HCT116 (cell line): ENCODE measurements around the gene CCL11. TPM values are rescaled to one million over a fixed set of nuclear protein-coding genes. Genes with fewer than 3 reads are reported as not detected.

ENCODE experiments used
- ATAC-seq: fragments of 200-7000 bp; cut with Tn5 transposase; 2 replicates; pipeline ENCODE4 v1.9.1; 2020; ENCODE audit warnings: mild to moderate bottlenecking, moderate library complexity
- BruUV-seq: library from RNA; stranded (reverse); fragments of 400-500 nt; replicated peaks from 2 replicates; lab custom pipeline; 2021; lab: Mats Ljungman, UMichigan
- CTCF ChIA-PET: fragments of 300-600 bp; sonication (Branson Sonifier 250); formaldehyde crosslinking; loops from one replicate; lab custom pipeline; 2021; ENCODE audit warnings: antibody characterized with exemption; lab: Charles Lee
- POLR2A ChIA-PET: fragments of 300-600, 350-600 bp; sonication (Branson Sonifier 250); formaldehyde crosslinking; loops from one replicate; lab custom pipeline; 2021; ENCODE audit warnings: antibody characterized with exemption; lab: Charles Lee
- RAD21 ChIA-PET, 2 experiments: fragments of 300-600 bp; sonication (Branson Sonifier 250); formaldehyde crosslinking; loops; one replicate each; lab custom pipeline; 2023; ENCODE audit warnings: low total read pairs in 2 of 2; ENCODE audit not compliant: uncharacterized antibody in 2 of 2, unreplicated experiment in 2 of 2, low non-redundant PET in 1 of 2; lab: Charles Lee
- DNase-seq: peaks from one replicate; pipeline ENCODE4 v3.0.0-alpha.2; 2010; ENCODE audit warnings: low read depth, low spot score
- H2AFZ ChIP-seq: fragments of 200-600 bp; shearing (Covaris generic), sonication (generic); 2 replicates; pipeline ENCODE4 v1.6.1; 2017; ENCODE audit warnings: low read depth, mixed run types, mixed read lengths, antibody characterized with exemption, low read length; ENCODE audit not compliant: poor library complexity, severe bottlenecking
- H3K27ac ChIP-seq: 2 replicates; pipeline ENCODE4 v1.5.1; 2012; ENCODE audit warnings: low read depth, low read length
- H3K27me3 ChIP-seq: fragments of 200-600 bp; sonication (generic); 2 replicates; pipeline ENCODE4 v1.6.1; 2016; ENCODE audit warnings: mixed run types, low read length, mixed read lengths; ENCODE audit not compliant: insufficient read depth
- H3K36me3 ChIP-seq, 2 experiments: fragments of 200-500 bp in 1 of 2; fragments of 200-600 bp in 1 of 2; sonication (Bioruptor generic) in 1 of 2; sonication (generic) in 1 of 2; 2 replicates each; pipeline versions ENCODE4 v1.5.1 to v1.6.1; 2014 to 2016; ENCODE audit warnings: low read length in 2 of 2, inconsistent platforms in 1 of 2, mixed read lengths in 1 of 2, mixed run types in 1 of 2; ENCODE audit not compliant: insufficient read depth in 2 of 2, control insufficient read depth in 1 of 2
- H3K4me1 ChIP-seq, 2 experiments: fragments of 200-600 bp in 1 of 2; sonication (generic) in 1 of 2; 2 replicates each; pipeline versions ENCODE4 v1.5.1 to v1.6.1; 2012 to 2017; ENCODE audit warnings: low read length in 2 of 2, inconsistent platforms in 1 of 2, mild to moderate bottlenecking in 1 of 2, mixed read lengths in 1 of 2, mixed run types in 1 of 2, moderate library complexity in 1 of 2; ENCODE audit not compliant: insufficient read depth in 2 of 2, control insufficient read depth in 1 of 2
- H3K4me2 ChIP-seq: fragments of 200-600 bp; sonication (generic); 2 replicates; pipeline ENCODE4 v1.6.1; 2017; ENCODE audit warnings: mixed run types, low read length, mixed read lengths
- H3K4me3 ChIP-seq, 2 experiments: fragments of 200-600 bp in 1 of 2; sonication (generic) in 1 of 2; replicated peaks in 1 of 2; 2 replicates each; pipeline ENCODE4 v1.5.1; 2011 to 2016; ENCODE audit warnings: low read length in 2 of 2, control low read depth in 1 of 2, low read depth in 1 of 2, mild to moderate bottlenecking in 1 of 2, mixed read lengths in 1 of 2, mixed run types in 1 of 2
- H3K79me2 ChIP-seq: fragments of 200-600 bp; sonication (generic); 2 replicates; pipeline ENCODE4 v1.6.1; 2017; ENCODE audit warnings: mild to moderate bottlenecking, mixed run types, low read length, moderate library complexity, mixed read lengths; ENCODE audit not compliant: insufficient read depth
- H3K9ac ChIP-seq: fragments of 200-600 bp; sonication (generic); 2 replicates; pipeline ENCODE4 v1.6.1; 2016; ENCODE audit warnings: low read length, mixed read lengths
- H3K9me2 ChIP-seq: fragments of 200-600 bp; sonication (generic), shearing (Covaris generic); 2 replicates; pipeline ENCODE4 v1.6.1; 2017; ENCODE audit warnings: mixed run types, mild to moderate bottlenecking, moderate library complexity; ENCODE audit not compliant: insufficient read depth
- H3K9me3 ChIP-seq, 2 experiments: fragments of 200-500 bp in 1 of 2; fragments of 200-600 bp in 1 of 2; sonication (Bioruptor generic) in 1 of 2; sonication (generic) in 1 of 2; 2 replicates each; pipeline ENCODE4 v1.6.1; 2014 to 2017; ENCODE audit warnings: low read length in 2 of 2, mixed read lengths in 2 of 2, inconsistent platforms in 1 of 2, low read depth in 1 of 2, mild to moderate bottlenecking in 1 of 2, mixed run types in 1 of 2, moderate library complexity in 1 of 2; ENCODE audit not compliant: control insufficient read depth in 1 of 2, insufficient read depth in 1 of 2
- H4K20me1 ChIP-seq: fragments of 200-600 bp; sonication (generic), shearing (Covaris generic); 2 replicates; pipeline ENCODE4 v1.6.1; 2017; ENCODE audit warnings: mixed run types, mild to moderate bottlenecking, moderate library complexity; ENCODE audit not compliant: insufficient read depth
- ATF3 ChIP-seq: IDR thresholded peaks from 2 replicates; pipeline ENCODE4 v1.6.1; 2012
- CBX3 ChIP-seq: IDR thresholded peaks from 2 replicates; pipeline ENCODE4 v1.6.1; 2012; ENCODE audit warnings: low read depth
- EZH2 ChIP-seq: fragments of 200-600 bp; sonication (generic); IDR thresholded peaks from 2 replicates; pipeline ENCODE4 v1.6.1; 2017; ENCODE audit warnings: antibody characterized with exemption, mixed run types
- FOSL1 ChIP-seq: IDR thresholded peaks from 2 replicates; pipeline ENCODE4 v1.6.1; 2012; ENCODE audit warnings: low read depth
- JUND ChIP-seq: IDR thresholded peaks from 2 replicates; pipeline ENCODE4 v1.6.1; 2012
- POLR2A ChIP-seq: IDR thresholded peaks from 2 replicates; pipeline ENCODE4 v1.7.0; 2011; ENCODE audit warnings: borderline replicate concordance; ENCODE audit not compliant: insufficient read depth, insufficient read length; ENCODE audit errors: extremely low read depth
- POLR2AphosphoS5 ChIP-seq: IDR thresholded peaks from 2 replicates; pipeline ENCODE4 v1.6.1; 2011; ENCODE audit warnings: mild to moderate bottlenecking, low read depth, low read length, moderate library complexity
- REST ChIP-seq: IDR thresholded peaks from 2 replicates; pipeline ENCODE4 v1.6.1; 2012; ENCODE audit warnings: low read depth
- SIN3A ChIP-seq: IDR thresholded peaks from 2 replicates; pipeline ENCODE4 v1.6.1; 2012; ENCODE audit warnings: low read depth
- SRF ChIP-seq: IDR thresholded peaks from 2 replicates; pipeline ENCODE4 v1.6.1; 2012; ENCODE audit warnings: low read depth
- intact Hi-C: fragments of 100-400 bp; cut with micrococcal nuclease; formaldehyde crosslinking; loops from 2 replicates; pipeline ENCODE4 v1.10.0; 2022
- total RNA-seq: library from RNA; stranded (reverse); gene quantifications from one replicate; pipeline ENCODE4 v1.2.1, GENCODE V29; 2021; ENCODE audit not compliant: unreplicated experiment
- TF ChIP-seq, protein P1 (sequence below): IDR thresholded peaks from 2 replicates; pipeline ENCODE4 v1.6.1; 2012
- TF ChIP-seq, protein P2 (sequence below): IDR thresholded peaks from 2 replicates; pipeline ENCODE4 v1.6.1; 2011; ENCODE audit warnings: mild to moderate bottlenecking, low read length, moderate library complexity; ENCODE audit not compliant: insufficient replicate concordance; ENCODE audit errors: extremely low read depth

Gene CCL11
- total RNA-seq, 1 experiment from 2014 or later = not detected

DNA sequence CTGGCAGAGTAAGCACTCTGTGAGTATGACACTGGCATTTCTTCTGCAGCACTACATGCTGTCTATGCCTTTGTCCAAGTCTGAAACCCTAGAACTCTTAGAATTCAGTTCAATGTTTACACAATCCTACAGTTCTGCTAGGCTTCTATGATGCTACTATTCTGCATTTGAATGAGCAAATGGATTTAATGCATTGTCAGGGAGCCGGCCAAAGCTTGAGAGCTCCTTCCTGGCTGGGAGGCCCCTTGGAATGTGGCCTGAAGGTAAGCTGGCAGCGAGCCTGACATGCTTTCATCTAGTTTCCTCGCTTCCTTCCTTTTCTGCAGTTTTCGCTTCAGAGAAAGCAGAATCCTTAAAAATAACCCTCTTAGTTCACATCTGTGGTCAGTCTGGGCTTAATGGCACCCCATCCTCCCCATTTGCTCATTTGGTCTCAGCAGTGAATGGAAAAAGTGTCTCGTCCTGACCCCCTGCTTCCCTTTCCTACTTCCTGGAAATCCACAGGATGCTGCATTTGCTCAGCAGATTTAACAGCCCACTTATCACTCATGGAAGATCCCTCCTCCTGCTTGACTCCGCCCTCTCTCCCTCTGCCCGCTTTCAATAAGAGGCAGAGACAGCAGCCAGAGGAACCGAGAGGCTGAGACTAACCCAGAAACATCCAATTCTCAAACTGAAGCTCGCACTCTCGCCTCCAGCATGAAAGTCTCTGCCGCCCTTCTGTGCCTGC lies 30.7 kb upstream of the CCL11 start, which contains the start of gene CCL2:
Gene CCL2, plus strand, starts transcription at position 635 of the 730 bp plus-strand sequence. Its CDS starts 65 bp downstream, at position 700.
- Histone ChIP-seq H3K4me1 (no peaks in the 10 kb centered on the region), H3K9me3 (no peaks in the 10 kb centered on the region), H4K20me1 (no peaks in the 10 kb centered on the region), H3K36me3 (no peaks in the 10 kb centered on the region), H3K27me3 (no peaks in the 10 kb centered on the region; the same call in 1 of the 2 replicates), H3K4me2 (no peak within 1 kb of the TSS), H3K4me3 (no peak within 1 kb of the TSS), H3K27ac (no peak within 1 kb of the TSS), H2AFZ (no peak within 1 kb of the TSS), H3K79me2 (no peaks in the 10 kb centered on the region), H3K9ac (no peak within 1 kb of the TSS), H3K9me2 (no peaks in the 10 kb centered on the region)
- POLR2A ChIA-PET = no interaction called here
- ATAC-seq = no peak
- DNase-seq = no peak
- intact Hi-C loops = no loop called here
- BruUV-seq = no TSS peak
- no peak for TF ChIP-seq POLR2A
- no peak for TF ChIP-seq SIN3A
- TF ChIP-seq, protein P1, sequence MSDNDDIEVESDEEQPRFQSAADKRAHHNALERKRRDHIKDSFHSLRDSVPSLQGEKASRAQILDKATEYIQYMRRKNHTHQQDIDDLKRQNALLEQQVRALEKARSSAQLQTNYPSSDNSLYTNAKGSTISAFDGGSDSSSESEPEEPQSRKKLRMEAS = no peak
- TF ChIP-seq JUND = no peak
- TF ChIP-seq, protein P2, sequence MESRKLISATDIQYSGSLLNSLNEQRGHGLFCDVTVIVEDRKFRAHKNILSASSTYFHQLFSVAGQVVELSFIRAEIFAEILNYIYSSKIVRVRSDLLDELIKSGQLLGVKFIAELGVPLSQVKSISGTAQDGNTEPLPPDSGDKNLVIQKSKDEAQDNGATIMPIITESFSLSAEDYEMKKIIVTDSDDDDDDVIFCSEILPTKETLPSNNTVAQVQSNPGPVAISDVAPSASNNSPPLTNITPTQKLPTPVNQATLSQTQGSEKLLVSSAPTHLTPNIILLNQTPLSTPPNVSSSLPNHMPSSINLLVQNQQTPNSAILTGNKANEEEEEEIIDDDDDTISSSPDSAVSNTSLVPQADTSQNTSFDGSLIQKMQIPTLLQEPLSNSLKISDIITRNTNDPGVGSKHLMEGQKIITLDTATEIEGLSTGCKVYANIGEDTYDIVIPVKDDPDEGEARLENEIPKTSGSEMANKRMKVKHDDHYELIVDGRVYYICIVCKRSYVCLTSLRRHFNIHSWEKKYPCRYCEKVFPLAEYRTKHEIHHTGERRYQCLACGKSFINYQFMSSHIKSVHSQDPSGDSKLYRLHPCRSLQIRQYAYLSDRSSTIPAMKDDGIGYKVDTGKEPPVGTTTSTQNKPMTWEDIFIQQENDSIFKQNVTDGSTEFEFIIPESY = no peak
- TF ChIP-seq SRF = no peak
- TF ChIP-seq FOSL1 = no peak
- no peak for TF ChIP-seq REST
- no peak for TF ChIP-seq CBX3
- TF ChIP-seq ATF3 = no peak
- no peak for TF ChIP-seq EZH2
- TF ChIP-seq POLR2AphosphoS5 = no peak
- CTCF ChIA-PET = no interaction called here
- RAD21 ChIA-PET = no interaction called here
